Endodermal cell (in vitro differentiated cells): ENCODE results near the gene FAM13C. TPM values are rescaled to one million over a fixed set of nuclear protein-coding genes. Genes with fewer than 3 reads are reported as not detected.

Experiments
- DNase-seq: peaks from one replicate; pipeline ENCODE4 v3.0.0-alpha.2; 2017
- H3K27ac ChIP-seq: 2 replicates; pipeline ENCODE4 v1.5.1; 2013; ENCODE audit warnings: mild to moderate bottlenecking, low read depth, low read length, moderate library complexity
- H3K27me3 ChIP-seq: 2 replicates; pipeline ENCODE4 v1.6.1; 2013; ENCODE audit warnings: mild to moderate bottlenecking, low read length, moderate library complexity; ENCODE audit not compliant: insufficient read depth, control insufficient read depth, poor library complexity, severe bottlenecking
- H3K36me3 ChIP-seq: 2 replicates; pipeline ENCODE4 v1.7.0; 2013; ENCODE audit warnings: mild to moderate bottlenecking, low read length, moderate library complexity; ENCODE audit not compliant: control insufficient read depth, insufficient read depth
- H3K4me1 ChIP-seq: one replicate; pipeline ENCODE4 v1.7.0; 2013; ENCODE audit warnings: low read length; ENCODE audit not compliant: control insufficient read depth, insufficient read depth
- H3K4me3 ChIP-seq: 2 replicates; pipeline ENCODE4 v1.5.1; 2013; ENCODE audit warnings: mild to moderate bottlenecking, low read length, moderate library complexity
- H3K9ac ChIP-seq: 2 replicates; pipeline ENCODE4 v1.6.1; 2013; ENCODE audit warnings: mild to moderate bottlenecking, low read length, moderate library complexity; ENCODE audit not compliant: poor library complexity, severe bottlenecking; ENCODE audit errors: extremely low read depth
- H3K9me3 ChIP-seq: 2 replicates; pipeline ENCODE4 v1.6.1; 2013; ENCODE audit warnings: mild to moderate bottlenecking, low read length, moderate library complexity; ENCODE audit not compliant: control insufficient read depth
- H3K27ac Mint-ChIP-seq: 2 replicates; pipeline ENCODE4 v1.8.0; 2020; ENCODE audit warnings: mixed read lengths
- H3K27me3 Mint-ChIP-seq: 2 replicates; pipeline ENCODE4 v1.8.0; 2021; ENCODE audit warnings: mild to moderate bottlenecking, mixed read lengths; ENCODE audit not compliant: insufficient read depth
- H3K36me3 Mint-ChIP-seq: 2 replicates; pipeline ENCODE4 v1.8.0; 2020; ENCODE audit warnings: low read depth, mixed read lengths
- H3K4me1 Mint-ChIP-seq: 2 replicates; pipeline ENCODE4 v1.8.0; 2020; ENCODE audit warnings: mixed read lengths
- H3K4me3 Mint-ChIP-seq: 2 replicates; pipeline ENCODE4 v1.8.0; 2020; ENCODE audit warnings: mild to moderate bottlenecking, moderate library complexity, mixed read lengths
- H3K9me3 Mint-ChIP-seq: 2 replicates; pipeline ENCODE4 v1.8.0; 2020; ENCODE audit warnings: mild to moderate bottlenecking, mixed read lengths
- CTCF ChIP-seq: fragments of 200-600 bp; sonication (generic); conservative IDR thresholded peaks from 2 replicates; pipeline ENCODE4 v1.5.0; 2021; ENCODE audit warnings: antibody characterized with exemption, mild to moderate bottlenecking
- WGBS, 2 experiments: methylation state at CpG; one replicate each; pipeline versions ENCODE4 v1.1.5 to v1.1.7; 2013; ENCODE audit warnings: missing lambda C conversion rate in 2 of 2, mixed read lengths in 1 of 2; ENCODE audit not compliant: insufficient coverage in 1 of 2, insufficient read length in 1 of 2; 5-methylcytosine and 5-hydroxymethylcytosine counted together
- total RNA-seq, 2 donors: library from RNA; stranded (reverse); fragmentation: NEBNext Ultra II Directional in 1 of 2; extraction: Animal tissue kit (Norgen Biotek cat#: 25700) in 1 of 2; gene quantifications; 2 replicates in 1 of 2; 3 replicates in 1 of 2; pipeline ENCODE4 v1.2.1, GENCODE V29; 2021

FAM13C gene
- total RNA-seq, 2 donors from 2014 or later, result 2.5 to 3.7 TPM

- no peak for TF ChIP-seq CTCF
- Histone ChIP-seq H3K36me3 (peaks cover 32% of the 10 kb centered on the region), H3K27me3 (no peaks in the 10 kb centered on the region), H3K4me1 (no peaks in the 10 kb centered on the region), H3K27ac (no peak overlapping the region), H3K9me3 (no peaks in the 10 kb centered on the region), H3K4me3 (no peak overlapping the region), H3K9ac (no peak overlapping the region)
- 90 to 95% methylated on average over 1 to 4 of the region's 4 CpGs for WGBS, 2 experiments
- peaks cover 2% of the 10 kb centered on the region for H3K9me3 Mint-ChIP-seq
- H3K36me3 Mint-ChIP-seq, result no peaks in the 10 kb centered on the region
- H3K27me3 Mint-ChIP-seq, result no peaks in the 10 kb centered on the region
- peaks cover 5% of the 10 kb centered on the region for H3K4me1 Mint-ChIP-seq
- no peak overlapping the region for H3K27ac Mint-ChIP-seq
- no peak for DNase-seq
- H3K4me3 Mint-ChIP-seq, result no peak overlapping the region
These were observed 40.2 kb downstream of the FAM13C start for GRCh38 chr10:59322131-59322530.

GRCh38 chr10:59320355-59320754, 42.0 kb downstream of the FAM13C start:
- no peak overlapping the region for H3K9ac ChIP-seq
- H3K27ac Mint-ChIP-seq, result no peak overlapping the region
- H3K27me3 Mint-ChIP-seq, result no peaks in the 10 kb centered on the region

GRCh38 chr10:59319854-59320253, 42.5 kb downstream of the FAM13C start:
- Histone ChIP-seq H3K9me3 (no peaks in the 10 kb centered on the region), H3K36me3 (peaks cover 36% of the 10 kb centered on the region), H3K9ac (no peak overlapping the region), H3K4me1 (no peaks in the 10 kb centered on the region), H3K27ac (no peak overlapping the region), H3K27me3 (no peaks in the 10 kb centered on the region), H3K4me3 (no peak overlapping the region)
- no peak for TF ChIP-seq CTCF
- H3K27ac Mint-ChIP-seq, result no peak overlapping the region
- H3K27me3 Mint-ChIP-seq, result no peaks in the 10 kb centered on the region
- H3K36me3 Mint-ChIP-seq, result no peaks in the 10 kb centered on the region
- no peak for DNase-seq
- no peak overlapping the region for H3K4me3 Mint-ChIP-seq
- peaks cover 5% of the 10 kb centered on the region for H3K4me1 Mint-ChIP-seq
- H3K9me3 Mint-ChIP-seq, result peaks cover 2% of the 10 kb centered on the region

More at GRCh38 chr10:59320355-59320754, 42.0 kb downstream of the FAM13C start:
- Histone ChIP-seq H3K27me3 (no peaks in the 10 kb centered on the region), H3K4me3 (no peak overlapping the region), H3K36me3 (peaks cover 36% of the 10 kb centered on the region), H3K27ac (no peak overlapping the region), H3K9me3 (no peaks in the 10 kb centered on the region), H3K4me1 (no peaks in the 10 kb centered on the region)
- 92 to 95% methylated on average over 5 of the region's 5 CpGs for WGBS, 2 experiments
- H3K4me1 Mint-ChIP-seq, result peaks cover 5% of the 10 kb centered on the region
- no peak for TF ChIP-seq CTCF
- H3K9me3 Mint-ChIP-seq, result peaks cover 2% of the 10 kb centered on the region
- H3K36me3 Mint-ChIP-seq, result no peaks in the 10 kb centered on the region
- no peak overlapping the region for H3K4me3 Mint-ChIP-seq
- no peak for DNase-seq
